D721Med (cell line): ENCODE results near the gene TNIK.

Experiments used
- DNase-seq: peaks from one replicate; pipeline ENCODE4 v3.0.0; 2011; ENCODE audit warnings: low spot score; ENCODE audit not compliant: insufficient read length
- FAIRE-seq: peaks from 2 replicates; lab custom pipeline; 2011; peaks lifted over from hg19 to GRCh38; lab: Jason Lieb, UNC
- CTCF ChIP-seq: IDR thresholded peaks from 2 replicates; pipeline ENCODE4 v1.5.1; 2012; ENCODE audit warnings: mild to moderate bottlenecking, control low read depth; ENCODE audit not compliant: insufficient read depth; ENCODE audit errors: missing control alignments

TNIK gene

GRCh38 chr3:171354706-171355582 lies 105.3 kb downstream of the TNIK start:
- FAIRE-seq (no peak), DNase-seq (no peak)
- TF ChIP-seq CTCF = no peak

DNA sequence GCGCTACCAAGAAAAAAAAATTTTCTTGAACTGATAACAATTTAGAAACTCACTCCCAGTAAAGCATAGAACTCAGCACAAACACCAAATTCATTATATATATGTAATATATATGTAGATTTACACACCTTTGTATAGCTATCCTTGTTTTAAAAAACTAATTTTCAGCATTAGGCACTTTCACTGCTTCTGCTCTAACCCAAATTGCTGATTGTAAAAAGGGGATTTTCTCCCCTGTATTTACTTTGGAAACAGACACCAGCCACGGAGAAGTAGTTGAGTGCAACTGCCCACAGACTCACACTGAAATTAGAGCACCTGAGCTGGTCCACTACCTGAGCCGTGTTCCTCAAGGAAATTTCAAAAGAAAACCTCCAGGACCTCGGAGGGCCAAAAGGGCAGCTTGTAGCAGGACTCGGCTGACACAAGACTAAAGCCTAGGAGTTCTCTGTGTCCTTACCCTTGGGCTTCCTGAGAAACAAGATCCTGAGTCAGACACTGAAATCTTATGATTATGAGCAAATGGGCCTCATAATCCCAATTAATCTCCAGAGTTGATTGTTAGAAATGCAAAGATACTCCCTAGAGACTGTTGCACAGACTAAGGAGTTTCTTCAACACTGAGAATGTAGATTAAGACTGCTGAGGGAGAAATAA lies 106.0 kb downstream of the TNIK start:
- no peak for TF ChIP-seq CTCF
- FAIRE-seq = peak; percentile 91
- DNase-seq = peak; percentile 21

DNA sequence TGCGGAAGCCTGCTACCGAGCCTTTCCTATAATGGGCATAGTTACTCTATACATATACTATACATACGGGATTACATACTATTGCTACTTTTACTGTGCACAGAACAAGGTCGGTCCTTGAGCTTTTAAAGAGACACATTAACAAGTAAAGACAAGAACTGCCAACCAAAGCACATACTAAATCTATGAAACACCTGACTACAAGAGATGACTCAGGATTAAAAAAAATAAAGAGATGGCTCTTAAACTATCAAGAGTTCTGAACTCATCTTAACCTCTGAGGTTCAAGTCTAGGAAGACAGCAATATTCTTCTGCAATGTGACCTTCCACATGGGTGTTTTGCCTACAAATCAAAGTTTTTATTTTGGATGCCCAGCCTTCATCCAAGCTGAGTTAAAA lies 106.8 kb downstream of the TNIK start:
- TF ChIP-seq CTCF = no peak
- FAIRE-seq (no peak), DNase-seq (no peak)

GRCh38 chr3:171352387-171352935 lies 107.7 kb downstream of the TNIK start:
- TF ChIP-seq CTCF = no peak
- FAIRE-seq (no peak), DNase-seq (no peak)

DNA sequence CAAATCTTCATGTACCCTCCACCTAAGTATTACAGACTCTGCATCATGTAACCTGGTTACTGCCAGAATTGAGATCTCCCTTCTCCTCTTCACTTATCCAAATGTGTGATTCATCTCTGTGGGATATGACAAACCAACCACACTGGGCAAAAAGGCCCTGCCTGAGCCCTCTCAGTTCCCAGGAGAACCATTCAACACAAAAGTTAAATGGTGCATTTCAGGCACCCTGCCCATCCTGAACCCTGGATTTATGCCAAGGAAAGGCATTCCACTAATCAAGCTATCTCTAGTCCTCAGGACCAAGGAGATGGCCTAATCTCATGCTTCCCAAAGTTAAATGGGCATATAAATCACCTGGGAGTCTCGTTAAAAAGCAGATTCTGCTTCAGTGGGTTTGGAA lies 108.5 kb downstream of the TNIK start:
- DNase-seq = no peak
- TF ChIP-seq CTCF = no peak
- no peak for FAIRE-seq

DNA sequence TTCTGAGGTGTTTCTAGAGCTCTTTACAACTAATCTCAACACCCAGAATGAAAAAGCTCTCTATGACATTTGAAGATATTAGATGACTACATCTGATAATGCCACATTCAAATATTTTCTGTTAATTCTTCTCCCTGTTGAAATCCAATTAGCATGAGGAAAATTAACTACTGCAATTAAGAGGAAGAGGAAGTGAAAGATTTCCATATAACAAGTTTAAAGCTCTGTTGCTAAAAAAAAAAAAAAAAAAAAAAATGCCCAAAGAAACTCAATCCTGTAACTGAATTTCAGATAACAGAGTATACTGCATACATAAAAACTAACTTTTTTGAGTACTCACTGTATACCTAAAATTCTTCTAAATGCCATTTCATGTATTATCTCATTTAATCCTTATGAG lies 109.8 kb downstream of the TNIK start:
- FAIRE-seq = no peak
- no peak for DNase-seq
- no peak for TF ChIP-seq CTCF

DNA sequence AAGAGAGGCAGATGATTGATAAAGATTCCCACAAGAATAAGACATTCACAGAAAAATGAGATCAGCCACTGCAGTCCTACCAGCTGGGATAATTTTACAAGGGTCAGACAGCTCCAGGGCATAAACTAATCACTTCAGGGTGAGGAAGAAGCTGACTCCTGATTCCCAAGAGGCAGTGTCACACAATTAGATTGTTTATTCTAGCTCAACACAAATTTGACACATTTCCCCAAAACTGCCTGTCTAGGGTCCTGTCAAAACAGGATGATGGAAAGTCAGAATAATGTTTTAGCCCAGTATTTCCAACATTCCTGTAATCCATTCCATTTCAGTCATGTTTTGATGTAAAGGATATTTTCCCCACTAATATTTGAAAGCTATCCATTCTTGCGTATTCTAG lies 110.8 kb downstream of the TNIK start:
- FAIRE-seq = no peak
- TF ChIP-seq CTCF = no peak

More for the DNA sequence above, 110.8 kb downstream of the TNIK start:
- no peak for DNase-seq
